Measurements from ENCODE around the gene NOTCH4. TPM values are rescaled to one million over a fixed set of nuclear protein-coding genes. Genes with fewer than 3 reads are reported as not detected.

Gene NOTCH4
- total RNA-seq, 4 donors from 2014 or later: 2.6 to 24.3 (median 9.6) TPM

DNA sequence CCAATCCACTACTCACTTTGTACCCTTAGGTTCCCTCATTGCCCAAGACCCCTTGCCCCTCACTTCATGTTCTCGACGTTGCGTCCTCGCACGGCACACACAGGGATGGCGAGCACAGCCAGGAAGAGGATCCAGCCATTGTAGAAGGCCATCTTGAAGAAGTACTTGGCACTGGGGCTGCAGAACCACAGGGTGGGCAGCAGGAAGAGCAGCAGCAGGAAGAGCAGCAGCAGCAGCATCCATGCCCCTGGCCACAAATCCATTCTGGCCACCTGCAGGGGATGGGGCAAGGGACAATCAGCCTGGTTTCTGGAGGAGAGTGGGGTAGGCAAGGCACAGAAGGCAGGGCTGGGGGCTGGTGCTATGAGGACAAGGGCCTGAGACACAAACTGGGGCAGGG lies 52.6 kb downstream of the NOTCH4 start:
- in situ Hi-C loops (cut with MboI; ENCODE audit: low pct_ligation_motif_present in 1 of 4, low pct_unique_long_range_greater_than_20kb in 1 of 4, low sequenced_read_pairs in 3 of 4) (no loop called here), intact Hi-C loops (cut with DNase I; ENCODE audit: low total_unique reads) (no loop called here)
- Histone ChIP-seq H3K4me3 (no peak overlapping the region), H3K27me3 (no peaks in the 10 kb centered on the region), H3K4me1 (peaks cover 8 to 26% (median 13%) of the 10 kb centered on the region in 4 donors), H3K36me3 (peaks cover 0 to 12% (median 0%) of the 10 kb centered on the region in 4 donors), H3K27ac (no peak overlapping the region), H3K9me3 (no peaks in the 10 kb centered on the region)
- DNase-seq: no peak
- WGBS, 2 donors (ENCODE audit: low coverage in 1 of 2): 99 to 100% methylated on average over 4 to 6 of the region's 6 CpGs
- TF ChIP-seq, protein P1, sequence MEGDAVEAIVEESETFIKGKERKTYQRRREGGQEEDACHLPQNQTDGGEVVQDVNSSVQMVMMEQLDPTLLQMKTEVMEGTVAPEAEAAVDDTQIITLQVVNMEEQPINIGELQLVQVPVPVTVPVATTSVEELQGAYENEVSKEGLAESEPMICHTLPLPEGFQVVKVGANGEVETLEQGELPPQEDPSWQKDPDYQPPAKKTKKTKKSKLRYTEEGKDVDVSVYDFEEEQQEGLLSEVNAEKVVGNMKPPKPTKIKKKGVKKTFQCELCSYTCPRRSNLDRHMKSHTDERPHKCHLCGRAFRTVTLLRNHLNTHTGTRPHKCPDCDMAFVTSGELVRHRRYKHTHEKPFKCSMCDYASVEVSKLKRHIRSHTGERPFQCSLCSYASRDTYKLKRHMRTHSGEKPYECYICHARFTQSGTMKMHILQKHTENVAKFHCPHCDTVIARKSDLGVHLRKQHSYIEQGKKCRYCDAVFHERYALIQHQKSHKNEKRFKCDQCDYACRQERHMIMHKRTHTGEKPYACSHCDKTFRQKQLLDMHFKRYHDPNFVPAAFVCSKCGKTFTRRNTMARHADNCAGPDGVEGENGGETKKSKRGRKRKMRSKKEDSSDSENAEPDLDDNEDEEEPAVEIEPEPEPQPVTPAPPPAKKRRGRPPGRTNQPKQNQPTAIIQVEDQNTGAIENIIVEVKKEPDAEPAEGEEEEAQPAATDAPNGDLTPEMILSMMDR (IDR thresholded peaks at IDR 0.05): no peak

DNA sequence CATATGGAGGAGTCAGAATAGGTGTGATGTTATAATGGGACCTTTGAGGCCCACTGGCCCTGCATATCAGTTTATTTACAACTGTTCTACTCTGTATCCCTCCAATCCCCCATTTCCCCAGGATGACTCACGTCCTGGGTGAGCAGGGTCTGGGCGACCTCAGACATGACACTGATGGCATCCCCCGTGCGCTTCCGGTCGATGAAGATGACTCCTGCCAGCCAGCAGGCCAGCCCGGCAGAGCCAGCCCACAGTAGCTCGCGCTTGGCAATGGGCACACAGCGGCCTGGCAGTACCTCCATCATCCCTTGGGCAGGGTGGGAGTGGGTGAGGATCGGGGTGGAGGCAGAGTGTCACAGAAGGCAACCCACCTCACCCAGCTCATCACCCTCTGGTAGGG lies 53.6 kb downstream of the NOTCH4 start:
- Histone ChIP-seq H3K9me3 (no peaks in the 10 kb centered on the region), H3K36me3 (peaks cover 0 to 12% (median 0%) of the 10 kb centered on the region in 4 donors), H3K27ac (no peak overlapping the region), H3K27me3 (no peaks in the 10 kb centered on the region), H3K4me3 (no peak overlapping the region), H3K4me1 (peaks cover 6 to 22% (median 9%) of the 10 kb centered on the region in 4 donors)
- TF ChIP-seq POLR2A (IDR thresholded peaks at IDR 0.05) (no peak), POLR2AphosphoS5 (IDR thresholded peaks at IDR 0.05) (no peak), EP300 (IDR thresholded peaks at IDR 0.05; ENCODE audit: low read depth) (no peak)
- TF ChIP-seq, protein P1 (IDR thresholded peaks at IDR 0.05): no peak
- WGBS, 2 donors (ENCODE audit: low coverage in 1 of 2): 80 to 97% methylated on average over 4 to 11 of the region's 11 CpGs
- in situ Hi-C loops (cut with MboI; ENCODE audit: low pct_ligation_motif_present in 1 of 4, low pct_unique_long_range_greater_than_20kb in 1 of 4, low sequenced_read_pairs in 3 of 4): no loop called here
- no peak for DNase-seq
- intact Hi-C loops (cut with DNase I; ENCODE audit: low total_unique reads): no loop called here

GRCh38 chr6:32168807-32169591 lies 54.9 kb downstream of the NOTCH4 start:
- WGBS, 2 donors (ENCODE audit: low coverage in 1 of 2): 76% methylated on average over 11 of the region's 11 CpGs; no CpG with 5 or more reads in 1 of the 2 donors
- in situ Hi-C loops (cut with MboI; ENCODE audit: low pct_ligation_motif_present in 1 of 4, low pct_unique_long_range_greater_than_20kb in 1 of 4, low sequenced_read_pairs in 3 of 4) (no loop called here), intact Hi-C loops (cut with DNase I; ENCODE audit: low total_unique reads) (no loop called here)
- no peak for DNase-seq
- Histone ChIP-seq H3K27ac (no peak overlapping the region), H3K27me3 (no peaks in the 10 kb centered on the region), H3K36me3 (peaks cover 0 to 12% (median 0%) of the 10 kb centered on the region in 4 donors), H3K4me1 (peaks cover 0 to 11% (median 2%) of the 10 kb centered on the region in 4 donors), H3K4me3 (no peak overlapping the region), H3K9me3 (no peaks in the 10 kb centered on the region)
- TF ChIP-seq, protein P1 (IDR thresholded peaks at IDR 0.05): no peak
- TF ChIP-seq EP300 (IDR thresholded peaks at IDR 0.05; ENCODE audit: low read depth): no peak
- TF ChIP-seq POLR2A (IDR thresholded peaks at IDR 0.05): no peak
- no peak for TF ChIP-seq POLR2AphosphoS5 (IDR thresholded peaks at IDR 0.05)

- Histone ChIP-seq H3K9me3 (no peaks in the 10 kb centered on the region), H3K27ac (no peak overlapping the region), H3K4me3 (no peak overlapping the region), H3K4me1 (peaks cover 0 to 6% (median 2%) of the 10 kb centered on the region in 4 donors), H3K36me3 (peaks cover 0 to 12% (median 0%) of the 10 kb centered on the region in 4 donors), H3K27me3 (no peaks in the 10 kb centered on the region)
- TF ChIP-seq EP300 (IDR thresholded peaks at IDR 0.05; ENCODE audit: low read depth): no peak
- no peak for TF ChIP-seq POLR2A (IDR thresholded peaks at IDR 0.05)
- intact Hi-C loops (cut with DNase I; ENCODE audit: low total_unique reads) (no loop called here), in situ Hi-C loops (cut with MboI; ENCODE audit: low pct_ligation_motif_present in 1 of 4, low pct_unique_long_range_greater_than_20kb in 1 of 4, low sequenced_read_pairs in 3 of 4) (no loop called here)
- DNase-seq: no peak
- 77% methylated on average over 2 of the region's 2 CpGs; no CpG with 5 or more reads in 1 of the 2 donors for WGBS, 2 donors (ENCODE audit: low coverage in 1 of 2)
These were observed 55.5 kb downstream of the NOTCH4 start for GRCh38 chr6:32168350-32168749.

All from transverse colon (tissue), 4 donors.